GM04504 (cell line): ENCODE measurements around the gene ENTREP3.

Source experiments
- DNase-seq: peaks from one replicate; pipeline ENCODE4 v3.0.0-alpha.2; 2012; ENCODE audit warnings: low read depth

Gene ENTREP3

GRCh38 chr1:155278689-155279160 is 23.4 kb upstream of the ENTREP3 start:
- no peak for DNase-seq

- no peak for DNase-seq
These were observed 22.8 kb upstream of the ENTREP3 start for GRCh38 chr1:155277902-155278688.

- peak; percentile 87 for DNase-seq
These were observed 22.0 kb upstream of the ENTREP3 start, which contains the start of gene HCN3 for GRCh38 chr1:155277070-155277901. HCN3 (plus strand) TSS chr1:155277463; CDS start chr1:155277591, 128 bp downstream.

- DNase-seq: peak; percentile 78
These were observed 18.3 kb upstream of the ENTREP3 start, which contains the start of gene CLK2 for GRCh38 chr1:155273343-155274245. CLK2 (minus strand) TSS chr1:155273504; CDS start chr1:155270977, 2,527 bp downstream.

- no peak for DNase-seq
These were observed 17.4 kb upstream of the ENTREP3 start for GRCh38 chr1:155272466-155273342.

GRCh38 chr1:155269381-155269780 is 14.1 kb upstream of the ENTREP3 start:
- DNase-seq: no peak

GRCh38 chr1:155268630-155269029 is 13.3 kb upstream of the ENTREP3 start:
- DNase-seq: no peak

GRCh38 chr1:155267373-155267772 is 12.1 kb upstream of the ENTREP3 start:
- no peak for DNase-seq

- no peak for DNase-seq
These were observed 11.3 kb upstream of the ENTREP3 start for GRCh38 chr1:155266553-155266952.

- DNase-seq: no peak
These were observed 7.8 kb upstream of the ENTREP3 start for GRCh38 chr1:155263067-155263466.

GRCh38 chr1:155261852-155262673 is 6.8 kb upstream of the ENTREP3 start, which contains the start of gene SCAMP3:
SCAMP3 (minus strand) TSS chr1:155262360; CDS start chr1:155262151, 209 bp downstream.
- DNase-seq: peak; percentile 97

- DNase-seq: no peak
These were observed 6.2 kb upstream of the ENTREP3 start for GRCh38 chr1:155261493-155261851.

GRCh38 chr1:155260276-155260675 is 5.0 kb upstream of the ENTREP3 start:
- no peak for DNase-seq

GRCh38 chr1:155256058-155256852 is 972 bp upstream of the ENTREP3 start:
- no peak for DNase-seq

GRCh38 chr1:155254714-155255242 is 505 bp downstream of the ENTREP3 start:
- DNase-seq: no peak

GRCh38 chr1:155254228-155254713 is 1.0 kb downstream of the ENTREP3 start:
- DNase-seq: no peak

- no peak for DNase-seq
These were observed 1.5 kb downstream of the ENTREP3 start for GRCh38 chr1:155253797-155254196.

- DNase-seq: no peak
These were observed 2.1 kb downstream of the ENTREP3 start for GRCh38 chr1:155253208-155253607.
